ENCODE data around the gene VPS35L. TPM values are rescaled to one million over a fixed set of nuclear protein-coding genes. Genes with fewer than 3 reads are reported as not detected.
A peak's percentile ranks its signal among the peaks of the same experiment; 100 is the strongest.

VPS35L gene
- total RNA-seq, 6 experiments from 2014 or later, result 65.6 to 81.9 (median 76.8) TPM

DNA sequence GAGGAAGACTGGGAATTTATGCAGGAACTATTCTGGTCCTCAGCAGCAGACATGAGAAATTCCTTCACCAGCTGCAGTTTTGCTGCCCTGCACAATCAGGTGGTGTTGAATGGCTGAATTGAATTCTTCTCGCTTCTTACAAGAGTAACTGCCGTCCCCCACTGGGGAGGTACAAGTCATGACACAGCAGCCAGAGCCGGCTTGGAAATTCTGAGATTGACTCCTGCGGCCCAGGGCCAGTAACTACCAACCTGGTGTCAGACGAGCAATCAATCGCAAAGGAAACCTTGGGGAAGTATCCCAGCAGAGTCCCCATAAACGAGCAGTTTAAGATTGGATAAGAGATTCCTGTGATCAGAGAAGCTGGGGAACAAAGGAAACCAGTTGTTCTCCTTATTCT lies 131.8 kb downstream of the VPS35L start:
- TF ChIP-seq, protein P1, sequence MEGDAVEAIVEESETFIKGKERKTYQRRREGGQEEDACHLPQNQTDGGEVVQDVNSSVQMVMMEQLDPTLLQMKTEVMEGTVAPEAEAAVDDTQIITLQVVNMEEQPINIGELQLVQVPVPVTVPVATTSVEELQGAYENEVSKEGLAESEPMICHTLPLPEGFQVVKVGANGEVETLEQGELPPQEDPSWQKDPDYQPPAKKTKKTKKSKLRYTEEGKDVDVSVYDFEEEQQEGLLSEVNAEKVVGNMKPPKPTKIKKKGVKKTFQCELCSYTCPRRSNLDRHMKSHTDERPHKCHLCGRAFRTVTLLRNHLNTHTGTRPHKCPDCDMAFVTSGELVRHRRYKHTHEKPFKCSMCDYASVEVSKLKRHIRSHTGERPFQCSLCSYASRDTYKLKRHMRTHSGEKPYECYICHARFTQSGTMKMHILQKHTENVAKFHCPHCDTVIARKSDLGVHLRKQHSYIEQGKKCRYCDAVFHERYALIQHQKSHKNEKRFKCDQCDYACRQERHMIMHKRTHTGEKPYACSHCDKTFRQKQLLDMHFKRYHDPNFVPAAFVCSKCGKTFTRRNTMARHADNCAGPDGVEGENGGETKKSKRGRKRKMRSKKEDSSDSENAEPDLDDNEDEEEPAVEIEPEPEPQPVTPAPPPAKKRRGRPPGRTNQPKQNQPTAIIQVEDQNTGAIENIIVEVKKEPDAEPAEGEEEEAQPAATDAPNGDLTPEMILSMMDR (IDR thresholded peaks at IDR 0.05), result no peak
- H3K27me3 Mint-ChIP-seq (ENCODE audit: insufficient read depth), result no peaks in the 10 kb centered on the region; the same call in none of the 2 replicates
- no peak for DNase-seq
- peaks cover 6% of the 10 kb centered on the region; the same call in 1 of the 2 replicates for H3K9me3 Mint-ChIP-seq
- no peak overlapping the region for H3K27ac Mint-ChIP-seq
- H3K4me3 Mint-ChIP-seq, result no peak overlapping the region
- peaks cover 46% of the 10 kb centered on the region for H3K36me3 Mint-ChIP-seq (ENCODE audit: low read depth)
- peaks cover 8% of the 10 kb centered on the region; the same call in 1 of the 2 replicates for H3K4me1 Mint-ChIP-seq (ENCODE audit: low read depth)

DNA sequence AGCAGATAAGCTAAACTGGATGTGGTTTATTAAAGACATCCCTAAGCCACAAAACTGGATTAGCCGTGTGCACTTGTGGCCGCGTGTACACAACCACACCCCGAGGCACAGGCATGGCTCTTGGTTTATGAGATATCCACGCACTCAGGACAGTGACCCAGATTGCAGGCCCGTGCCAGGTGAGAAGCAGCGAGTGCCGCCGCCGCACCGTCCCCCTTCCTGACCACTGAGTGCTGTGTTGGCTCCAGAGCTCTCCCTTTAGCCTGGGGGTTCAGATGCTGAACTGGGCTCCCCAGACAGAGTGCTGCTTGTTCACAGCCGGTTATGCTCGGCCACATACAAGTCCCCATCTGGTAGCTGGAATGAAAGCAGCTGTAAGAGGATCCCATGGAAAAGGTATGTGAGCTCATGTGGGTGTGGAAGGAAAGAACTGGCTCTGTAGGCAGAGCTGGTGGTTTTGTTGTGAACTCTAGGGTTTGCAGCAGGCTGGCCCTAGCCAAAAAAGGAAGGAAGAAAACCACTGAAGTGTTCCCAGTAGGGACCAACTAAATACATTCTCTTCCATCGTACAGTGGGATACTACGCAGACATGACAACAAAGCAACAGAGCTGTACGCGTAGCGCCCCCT lies 133.0 kb downstream of the VPS35L start:
- Mint-ChIP-seq H3K9me3 (peaks cover 6% of the 10 kb centered on the region; the same call in 1 of the 2 replicates), H3K4me1 (ENCODE audit: low read depth) (peaks cover 8% of the 10 kb centered on the region; the same call in 1 of the 2 replicates), H3K27me3 (ENCODE audit: insufficient read depth) (no peaks in the 10 kb centered on the region; the same call in none of the 2 replicates), H3K36me3 (ENCODE audit: low read depth) (peaks cover 42% of the 10 kb centered on the region), H3K4me3 (no peak overlapping the region), H3K27ac (no peak overlapping the region)
- TF ChIP-seq, protein P1 (IDR thresholded peaks at IDR 0.05), result no peak
- no peak for DNase-seq

DNA sequence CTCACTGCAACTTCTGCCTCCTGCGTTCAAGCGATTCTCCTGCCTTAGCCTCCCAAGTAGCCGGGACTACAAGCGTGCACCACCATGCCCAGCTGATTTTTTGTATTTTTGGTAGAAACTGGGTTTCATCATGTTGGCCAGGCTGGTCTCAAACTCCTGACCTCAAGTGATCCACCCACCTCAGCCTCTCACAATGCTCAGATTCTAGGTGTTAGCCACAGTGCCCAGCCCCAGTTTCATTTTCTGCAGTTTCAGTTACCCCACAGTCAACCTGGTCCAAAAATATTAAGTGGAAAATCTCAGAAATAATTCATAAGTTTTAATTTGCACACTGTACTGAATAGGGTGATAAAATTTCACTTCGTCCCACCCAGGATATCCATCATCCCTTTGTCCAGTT lies 133.8 kb downstream of the VPS35L start:
- peaks cover 8% of the 10 kb centered on the region; the same call in 1 of the 2 replicates for H3K4me1 Mint-ChIP-seq (ENCODE audit: low read depth)
- H3K9me3 Mint-ChIP-seq, result peaks cover 6% of the 10 kb centered on the region; the same call in 1 of the 2 replicates
- H3K27ac Mint-ChIP-seq, result no peak overlapping the region
- H3K4me3 Mint-ChIP-seq, result no peak overlapping the region
- no peaks in the 10 kb centered on the region; the same call in none of the 2 replicates for H3K27me3 Mint-ChIP-seq (ENCODE audit: insufficient read depth)
- TF ChIP-seq, protein P1 (IDR thresholded peaks at IDR 0.05), result no peak
- no peak for DNase-seq
- H3K36me3 Mint-ChIP-seq (ENCODE audit: low read depth), result peaks cover 36% of the 10 kb centered on the region

DNA sequence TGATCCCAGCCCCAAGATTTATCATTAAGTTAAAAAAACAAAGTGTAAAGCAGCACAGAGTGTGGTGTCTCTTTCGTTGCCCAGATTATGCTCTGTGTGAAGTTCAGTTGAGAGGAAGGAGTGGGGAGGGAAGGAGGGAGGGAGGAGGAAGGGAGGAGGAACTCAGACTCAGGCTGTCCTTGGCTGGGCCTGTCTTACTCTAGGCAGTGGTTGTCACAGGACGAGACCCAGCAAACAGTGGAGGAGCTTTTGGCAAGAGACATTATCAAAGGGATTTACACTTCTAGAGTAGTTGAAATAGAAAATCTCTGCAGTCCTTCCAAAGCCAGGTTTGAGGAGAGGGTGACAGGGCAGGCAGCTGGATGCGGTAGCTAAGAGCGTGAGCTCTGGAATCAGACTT lies 134.7 kb downstream of the VPS35L start:
- Mint-ChIP-seq H3K4me3 (no peak overlapping the region), H3K27ac (no peak overlapping the region), H3K27me3 (ENCODE audit: insufficient read depth) (no peaks in the 10 kb centered on the region; the same call in none of the 2 replicates), H3K4me1 (ENCODE audit: low read depth) (peaks cover 8% of the 10 kb centered on the region; the same call in 1 of the 2 replicates), H3K36me3 (ENCODE audit: low read depth) (peaks cover 27% of the 10 kb centered on the region), H3K9me3 (peaks cover 3% of the 10 kb centered on the region; the same call in 1 of the 2 replicates)
- TF ChIP-seq, protein P1 (IDR thresholded peaks at IDR 0.05), result no peak
- no peak for DNase-seq

DNA sequence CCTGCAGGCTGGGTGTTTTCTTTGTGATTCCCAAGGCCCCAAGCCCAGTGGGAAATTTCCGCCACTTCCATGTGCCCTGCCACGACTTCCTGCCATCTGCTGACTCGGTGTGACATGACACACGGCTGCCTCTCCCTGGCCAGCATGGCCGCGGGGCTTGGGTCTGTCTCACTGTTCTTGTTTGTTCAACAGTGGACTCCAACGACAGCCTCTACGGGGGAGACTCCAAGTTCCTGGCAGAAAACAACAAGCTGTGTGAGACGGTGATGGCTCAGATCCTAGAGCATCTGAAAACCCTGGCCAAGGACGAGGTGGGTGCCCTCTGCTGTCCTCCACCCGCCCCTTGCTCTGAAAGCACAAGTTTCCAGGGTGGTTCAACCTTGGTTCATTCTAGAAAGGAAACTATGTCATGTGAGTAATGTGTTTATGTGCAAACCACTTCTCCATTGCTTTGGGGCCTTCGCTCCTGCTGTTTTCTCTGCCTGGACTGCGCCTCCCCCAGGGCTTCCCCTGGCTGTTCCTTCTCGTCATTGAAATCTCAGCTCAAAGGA lies 135.7 kb downstream of the VPS35L start:
- Mint-ChIP-seq H3K36me3 (ENCODE audit: low read depth) (peaks cover 19% of the 10 kb centered on the region), H3K4me3 (no peak overlapping the region), H3K27ac (peak overlapping the region; percentile 52), H3K9me3 (no peaks in the 10 kb centered on the region), H3K4me1 (ENCODE audit: low read depth) (peaks cover 12% of the 10 kb centered on the region), H3K27me3 (ENCODE audit: insufficient read depth) (peaks cover 1% of the 10 kb centered on the region)
- DNase-seq, result no peak
- TF ChIP-seq, protein P1 (IDR thresholded peaks at IDR 0.05), result no peak

All from HFFc6 (cell line).